Astrocyte (in vitro differentiated cells and primary cell): Measurements from ENCODE around the gene PATE4. TPM values are rescaled to one million over a fixed set of nuclear protein-coding genes. Genes with fewer than 3 reads are reported as not detected.
"Not testable (repeated sequence)": the region's sequence is repeated elsewhere in the genome, so short reads cannot be mapped to it uniquely, and the experiment has no call there.

Source experiments
- DNase-seq: peaks from one replicate; pipeline ENCODE4 v3.0.0-alpha.2; 2010; ENCODE audit warnings: low read depth
- FAIRE-seq: peaks from 2 replicates; lab custom pipeline; 2011; peaks lifted over from hg19 to GRCh38; lab: Jason Lieb, UNC
- H2AFZ ChIP-seq: 2 replicates; pipeline ENCODE4 v1.6.0; 2012; ENCODE audit warnings: low read depth, low read length, inconsistent platforms
- H3K27ac ChIP-seq: 2 replicates; pipeline ENCODE4 v1.5.1; 2011; ENCODE audit warnings: low read depth, low read length, inconsistent platforms
- H3K27me3 ChIP-seq: 2 replicates; pipeline ENCODE4 v1.6.0; 2011; ENCODE audit warnings: low read length, inconsistent platforms; ENCODE audit not compliant: insufficient read depth
- H3K36me3 ChIP-seq: 2 replicates; pipeline ENCODE4 v1.5.1; 2011; ENCODE audit warnings: low read length, inconsistent platforms; ENCODE audit not compliant: insufficient read depth
- H3K4me1 ChIP-seq: 2 replicates; pipeline ENCODE4 v1.5.1; 2011; ENCODE audit warnings: low read length, inconsistent platforms; ENCODE audit not compliant: insufficient read depth
- H3K4me2 ChIP-seq: 2 replicates; pipeline ENCODE4 v1.6.0; 2012; ENCODE audit warnings: low read length, inconsistent platforms
- H3K4me3 ChIP-seq: 2 replicates; pipeline ENCODE4 v1.5.1; 2011; ENCODE audit warnings: low read depth, mild to moderate bottlenecking, low read length, inconsistent platforms; ENCODE audit not compliant: insufficient read depth
- H3K79me2 ChIP-seq: 2 replicates; pipeline ENCODE4 v1.6.0; 2012; ENCODE audit warnings: mild to moderate bottlenecking, low read length, inconsistent platforms; ENCODE audit not compliant: insufficient read depth
- H3K9ac ChIP-seq: 2 replicates; pipeline ENCODE4 v1.6.0; 2012; ENCODE audit warnings: mild to moderate bottlenecking, low read length, inconsistent platforms
- H3K9me3 ChIP-seq: 2 replicates; pipeline ENCODE4 v1.5.1; 2012; ENCODE audit warnings: low read depth, mild to moderate bottlenecking, low read length, inconsistent platforms; ENCODE audit not compliant: insufficient read depth
- H4K20me1 ChIP-seq: 2 replicates; pipeline ENCODE4 v1.6.0; 2012; ENCODE audit warnings: low read length, inconsistent platforms; ENCODE audit not compliant: insufficient read depth
- H3K27ac Mint-ChIP-seq: one replicate; pipeline ENCODE4 v1.8.0; 2021; ENCODE audit warnings: mild to moderate bottlenecking, mixed read lengths; ENCODE audit not compliant: unreplicated experiment
- H3K27me3 Mint-ChIP-seq: one replicate; pipeline ENCODE4 v1.8.0; 2021; ENCODE audit warnings: low read depth, mixed read lengths; ENCODE audit not compliant: unreplicated experiment
- H3K36me3 Mint-ChIP-seq: one replicate; pipeline ENCODE4 v1.8.0; 2021; ENCODE audit warnings: low read depth, mixed read lengths; ENCODE audit not compliant: unreplicated experiment
- H3K4me1 Mint-ChIP-seq: one replicate; pipeline ENCODE4 v1.8.0; 2021; ENCODE audit warnings: low read depth, mixed read lengths; ENCODE audit not compliant: unreplicated experiment
- H3K4me3 Mint-ChIP-seq: one replicate; pipeline ENCODE4 v1.8.0; 2021; ENCODE audit warnings: mild to moderate bottlenecking, moderate library complexity, mixed read lengths; ENCODE audit not compliant: unreplicated experiment
- H3K9me3 Mint-ChIP-seq: one replicate; pipeline ENCODE4 v1.8.0; 2021; ENCODE audit warnings: mild to moderate bottlenecking, mixed read lengths; ENCODE audit not compliant: unreplicated experiment
- CTCF ChIP-seq: IDR thresholded peaks from 2 replicates; pipeline ENCODE4 v1.5.1; 2011; ENCODE audit warnings: low read depth, mild to moderate bottlenecking, inconsistent platforms, low read length, moderate library complexity; ENCODE audit not compliant: insufficient read depth
- EZH2 ChIP-seq: IDR thresholded peaks from 2 replicates; pipeline ENCODE4 v1.6.1; 2012; ENCODE audit warnings: mild to moderate bottlenecking, low read length, inconsistent platforms; ENCODE audit not compliant: insufficient read depth
- total RNA-seq: library from RNA; stranded (reverse); gene quantifications from 2 replicates; pipeline ENCODE4 v1.2.1, GENCODE V29; 2021

PATE4 gene
- total RNA-seq, 1 donor from 2014 or later = not detected

DNA sequence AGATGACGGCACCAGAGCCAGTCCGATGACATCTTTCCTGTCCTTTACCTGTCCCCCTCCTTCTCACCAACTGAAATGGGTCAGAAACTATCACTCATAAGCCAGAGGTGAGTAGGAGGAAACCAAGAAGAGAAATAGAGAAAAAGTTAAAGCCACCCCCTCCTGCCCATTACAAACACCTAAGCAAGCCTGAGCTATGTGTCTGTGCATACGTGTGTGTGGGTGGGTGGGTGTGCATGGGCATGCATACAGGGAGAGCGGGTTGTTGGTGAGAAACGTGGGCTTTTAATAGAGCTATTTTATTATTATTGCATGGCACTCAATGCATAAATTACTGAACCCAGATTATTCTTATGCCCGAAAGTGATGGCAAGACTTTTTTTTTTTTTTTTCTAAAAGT, 2.6 kb downstream of the PATE4 start:
- FAIRE-seq = no peak
- no peak overlapping the region for H3K27ac ChIP-seq
- Mint-ChIP-seq H3K9me3 (peaks cover 7% of the 10 kb centered on the region), H3K36me3 (no peaks in the 10 kb centered on the region), H3K4me3 (no peak overlapping the region), H3K4me1 (no peaks in the 10 kb centered on the region), H3K27ac (no peak overlapping the region), H3K27me3 (peaks cover 15% of the 10 kb centered on the region)
- H2AFZ ChIP-seq = no peak overlapping the region
- H3K36me3 ChIP-seq = no peaks in the 10 kb centered on the region
- H4K20me1 ChIP-seq = no peaks in the 10 kb centered on the region
- no peak overlapping the region for H3K9ac ChIP-seq
- no peak for DNase-seq
- H3K4me1 ChIP-seq = no peaks in the 10 kb centered on the region
- H3K4me3 ChIP-seq = no peak overlapping the region
- H3K9me3 ChIP-seq = no peaks in the 10 kb centered on the region
- H3K79me2 ChIP-seq = no peaks in the 10 kb centered on the region
- H3K4me2 ChIP-seq = no peak overlapping the region
- peaks cover 4% of the 10 kb centered on the region for H3K27me3 ChIP-seq
- TF ChIP-seq EZH2 (no peak), CTCF (no peak)

DNA sequence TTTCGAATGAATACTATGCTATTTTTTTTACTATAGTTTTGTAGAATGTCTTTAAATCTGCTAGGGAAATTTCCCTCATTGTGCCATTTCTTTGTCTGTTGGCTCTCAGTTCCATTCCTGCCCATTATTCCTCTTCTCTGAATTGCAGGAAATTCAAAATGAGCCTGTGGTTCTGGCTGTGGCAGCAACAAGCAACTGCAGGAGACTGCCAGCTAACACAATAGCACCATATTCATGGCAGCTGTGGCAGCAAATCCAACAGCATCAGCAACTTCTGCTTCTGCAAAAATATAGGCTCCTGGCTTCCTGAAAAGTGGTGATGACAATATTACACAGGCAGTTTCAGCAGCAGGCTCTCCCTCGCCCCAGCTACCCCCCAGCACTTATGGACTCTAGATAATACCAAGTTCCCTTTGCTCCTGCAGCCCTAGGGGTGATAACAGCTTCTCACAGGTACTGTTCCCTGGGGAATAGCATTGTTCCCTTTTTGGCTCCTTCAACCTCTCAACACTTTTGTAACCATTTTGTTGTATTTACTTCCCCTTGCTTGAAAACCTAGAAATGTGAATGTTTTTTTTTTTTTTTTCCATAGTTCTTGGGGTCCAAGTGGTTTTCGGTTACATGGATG, 9.3 kb downstream of the PATE4 start:
- TF ChIP-seq CTCF (no peak), EZH2 (no peak)
- Mint-ChIP-seq H3K4me1 (no peaks in the 10 kb centered on the region), H3K27me3 (no peaks in the 10 kb centered on the region), H3K4me3 (no peak overlapping the region), H3K27ac (no peak overlapping the region), H3K36me3 (peaks cover 1% of the 10 kb centered on the region), H3K9me3 (peaks cover 14% of the 10 kb centered on the region)
- Histone ChIP-seq H3K27me3 (no peaks in the 10 kb centered on the region), H3K4me2 (no peak overlapping the region), H4K20me1 (no peaks in the 10 kb centered on the region), H3K36me3 (no peaks in the 10 kb centered on the region), H3K4me3 (no peak overlapping the region), H3K9me3 (no peaks in the 10 kb centered on the region), H3K4me1 (no peaks in the 10 kb centered on the region), H3K9ac (no peak overlapping the region), H3K79me2 (no peaks in the 10 kb centered on the region), H2AFZ (no peak overlapping the region), H3K27ac (no peak overlapping the region)
- DNase-seq (no peak), FAIRE-seq (no peak)

- Mint-ChIP-seq H3K4me1 (no peaks in the 10 kb centered on the region), H3K27me3 (no peaks in the 10 kb centered on the region)
- H3K9me3 ChIP-seq = no peaks in the 10 kb centered on the region
These were observed 13.1 kb downstream of the PATE4 start for GRCh38 chr11:125846188-125846587.

GRCh38 chr11:125857670-125858069, 24.6 kb downstream of the PATE4 start:
- peaks cover 19% of the 10 kb centered on the region for H3K9me3 Mint-ChIP-seq
- not testable (repeated sequence) for H3K4me3 ChIP-seq, FAIRE-seq, H3K4me1 ChIP-seq, H3K4me3 Mint-ChIP-seq, H3K27me3 ChIP-seq, H3K9ac ChIP-seq, H3K4me1 Mint-ChIP-seq, H3K27me3 Mint-ChIP-seq, H2AFZ ChIP-seq, H4K20me1 ChIP-seq, H3K27ac ChIP-seq, H3K9me3 ChIP-seq, H3K36me3 ChIP-seq, H3K4me2 ChIP-seq, H3K27ac Mint-ChIP-seq, H3K36me3 Mint-ChIP-seq, DNase-seq, H3K79me2 ChIP-seq

More at GRCh38 chr11:125846188-125846587, 13.1 kb downstream of the PATE4 start:
- Histone ChIP-seq H3K79me2 (no peaks in the 10 kb centered on the region), H3K36me3 (no peaks in the 10 kb centered on the region), H3K9ac (no peak overlapping the region), H3K4me3 (no peak overlapping the region), H3K4me2 (no peak overlapping the region), H2AFZ (no peak overlapping the region), H3K27me3 (no peaks in the 10 kb centered on the region), H3K4me1 (no peaks in the 10 kb centered on the region), H4K20me1 (no peaks in the 10 kb centered on the region), H3K27ac (no peak overlapping the region)
- H3K36me3 Mint-ChIP-seq = peaks cover 1% of the 10 kb centered on the region
- no peak overlapping the region for H3K4me3 Mint-ChIP-seq
- no peak overlapping the region for H3K27ac Mint-ChIP-seq
- TF ChIP-seq EZH2 (no peak), CTCF (no peak)
- no peak for FAIRE-seq
- no peak for DNase-seq
- peaks cover 13% of the 10 kb centered on the region for H3K9me3 Mint-ChIP-seq
